ENCODE results near the gene PHYKPL.
"Not testable (repeated sequence)": the region's sequence is repeated elsewhere in the genome, so short reads cannot be mapped to it uniquely, and the experiment has no call there.

Gene PHYKPL

DNA sequence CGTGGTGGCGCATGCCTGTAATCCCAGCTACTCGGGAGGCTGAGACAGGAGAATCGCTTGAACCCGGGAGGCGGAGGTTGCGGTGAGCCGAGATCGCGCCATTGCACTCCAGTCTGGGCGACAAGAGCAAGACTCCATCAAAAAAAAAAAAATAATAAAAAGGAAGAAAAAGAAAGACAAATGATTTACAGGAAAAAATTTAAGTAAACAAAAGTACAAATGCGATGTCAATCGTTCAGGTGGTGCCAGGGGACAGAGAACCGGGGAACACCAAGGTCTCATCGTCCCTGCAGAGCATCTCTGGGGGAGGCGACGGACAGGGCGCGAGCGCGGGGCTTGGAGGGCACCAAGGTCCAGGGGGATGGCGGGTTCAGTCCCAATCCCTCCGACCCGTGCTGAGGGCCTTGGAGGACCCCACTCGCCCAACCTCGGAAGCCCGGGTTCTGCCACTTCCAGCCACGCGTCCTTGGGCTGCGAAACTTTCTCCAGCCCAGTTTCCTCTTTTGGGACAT, 28.9 kb downstream of the PHYKPL start:
- DNase-seq (ENCODE audit: low read depth), result no peak
- H3K4me3 ChIP-seq (ENCODE audit: control insufficient read depth, low read depth, low read length), result peak overlapping the region; percentile 83
- no peak for TF ChIP-seq CTCF (conservative IDR thresholded peaks at IDR 0.05; ENCODE audit: control insufficient read depth, insufficient read depth, low read depth, low read length)

DNA sequence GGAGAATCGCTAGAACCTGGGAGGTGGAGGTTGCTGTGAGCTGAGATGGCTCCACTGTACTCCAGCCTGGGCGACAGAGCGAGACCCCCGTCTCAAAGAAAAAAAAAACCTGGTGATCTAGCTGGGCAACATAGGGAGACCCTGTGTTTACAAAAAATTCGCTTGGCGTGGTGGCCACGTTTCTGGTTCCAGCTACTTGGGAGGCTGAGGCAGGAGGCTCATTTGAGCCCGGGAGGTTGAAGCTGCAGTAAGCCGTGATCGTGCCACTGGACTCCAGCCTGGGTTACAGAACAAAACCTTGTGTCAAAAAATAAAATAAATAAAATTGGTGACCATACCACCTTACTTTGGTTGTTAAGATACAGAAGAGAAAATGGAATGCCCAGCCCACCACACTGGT, 30.1 kb downstream of the PHYKPL start:
- DNase-seq (ENCODE audit: low read depth), result no peak

DNA sequence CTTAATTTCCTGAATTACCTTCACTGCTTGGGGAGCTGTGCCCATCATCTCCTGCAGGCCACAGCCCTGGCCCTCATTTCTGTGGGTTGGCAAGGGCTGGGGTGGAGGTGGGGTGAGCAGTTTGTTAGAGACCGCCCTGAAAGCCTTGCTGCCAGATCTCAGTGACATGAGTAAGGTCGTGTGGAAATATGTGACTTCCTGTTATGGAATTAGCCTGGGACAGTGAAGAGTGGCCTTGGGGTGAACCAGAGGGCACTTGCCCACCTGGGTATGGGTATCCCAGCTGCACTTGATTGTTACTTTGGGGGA, 30.7 kb downstream of the PHYKPL start:
- no peak for TF ChIP-seq CTCF (conservative IDR thresholded peaks at IDR 0.05; ENCODE audit: control insufficient read depth, insufficient read depth, low read depth, low read length)
- no peak for DNase-seq (ENCODE audit: low read depth)
- H3K4me3 ChIP-seq (ENCODE audit: control insufficient read depth, low read depth, low read length), result no peak overlapping the region

More for the DNA sequence above, 30.1 kb downstream of the PHYKPL start:
- H3K4me3 ChIP-seq (ENCODE audit: control insufficient read depth, low read depth, low read length), result no peak overlapping the region
- TF ChIP-seq CTCF (conservative IDR thresholded peaks at IDR 0.05; ENCODE audit: control insufficient read depth, insufficient read depth, low read depth, low read length), result no peak

DNA sequence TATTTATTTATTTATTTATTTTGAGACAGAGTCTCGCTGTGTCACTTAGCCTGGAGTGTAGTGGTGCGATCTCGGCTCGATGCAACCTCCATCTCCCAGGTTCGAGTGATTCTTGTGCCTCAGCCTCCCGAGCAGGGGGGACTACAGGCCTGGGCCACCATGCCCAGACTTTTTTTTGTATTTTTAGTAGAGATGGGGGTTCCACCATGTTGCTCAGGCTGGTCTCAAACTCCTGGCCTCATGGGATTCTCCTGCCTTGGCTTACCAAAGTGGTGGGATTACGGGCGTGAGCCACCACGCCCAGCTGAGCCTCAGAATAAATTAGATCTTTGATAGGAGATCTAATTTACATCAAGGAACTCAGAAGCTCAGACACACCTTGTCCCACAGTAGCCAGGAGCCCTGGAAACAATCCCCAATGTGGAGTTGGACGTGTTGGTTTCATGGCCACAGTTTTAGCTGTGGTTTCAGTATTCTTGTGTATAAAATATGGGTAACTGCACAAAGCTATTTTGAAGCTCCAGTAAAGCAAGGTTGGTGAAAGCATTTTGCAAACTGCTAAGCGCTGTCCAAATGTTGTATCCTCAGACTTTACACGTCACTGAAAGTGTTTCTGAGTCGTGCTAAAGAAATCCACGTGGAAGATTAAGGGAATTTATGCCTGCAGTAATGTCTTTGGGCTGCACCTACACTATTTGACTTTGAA, 31.2 kb downstream of the PHYKPL start:
- DNase-seq (ENCODE audit: low read depth), result no peak
- no peak for TF ChIP-seq CTCF (conservative IDR thresholded peaks at IDR 0.05; ENCODE audit: control insufficient read depth, insufficient read depth, low read depth, low read length)
- H3K4me3 ChIP-seq (ENCODE audit: control insufficient read depth, low read depth, low read length), result no peak overlapping the region

- H3K4me3 ChIP-seq (ENCODE audit: control insufficient read depth, low read depth, low read length), result no peak overlapping the region
- no peak for TF ChIP-seq CTCF (conservative IDR thresholded peaks at IDR 0.05; ENCODE audit: control insufficient read depth, insufficient read depth, low read depth, low read length)
- DNase-seq (ENCODE audit: low read depth), result no peak
Measured at GRCh38 chr5:178199581-178200434, 32.8 kb downstream of the PHYKPL start.

DNA sequence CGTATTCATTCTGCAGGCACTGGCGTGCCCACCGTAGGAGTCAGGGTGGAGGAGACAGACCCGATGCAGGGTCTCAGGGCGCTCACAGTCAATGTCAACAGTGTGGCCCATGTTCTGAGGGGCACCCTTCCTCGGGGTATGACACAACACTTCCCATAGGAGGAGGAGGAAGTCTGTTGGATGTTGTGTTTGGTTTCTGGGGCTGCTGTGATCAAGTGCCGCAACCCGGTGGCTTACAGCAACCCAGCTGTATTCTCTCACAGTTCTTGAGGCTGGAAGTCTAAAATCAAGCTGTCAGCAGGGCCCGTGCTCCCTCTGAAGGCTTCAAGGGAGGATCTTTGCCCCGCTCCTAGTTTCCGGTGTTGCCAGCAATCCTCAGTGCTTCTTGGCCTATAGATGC, 33.9 kb downstream of the PHYKPL start:
- H3K4me3 ChIP-seq (ENCODE audit: control insufficient read depth, low read depth, low read length), result no peak overlapping the region
- no peak for TF ChIP-seq CTCF (conservative IDR thresholded peaks at IDR 0.05; ENCODE audit: control insufficient read depth, insufficient read depth, low read depth, low read length)
- no peak for DNase-seq (ENCODE audit: low read depth)

GRCh38 chr5:178198151-178198550, 34.5 kb downstream of the PHYKPL start:
- not testable (repeated sequence) for H3K4me3 ChIP-seq (ENCODE audit: control insufficient read depth, low read depth, low read length); DNase-seq (ENCODE audit: low read depth)

Measured in fibroblast of mammary gland (primary cell).